Kidney (tissue), 13 donors: ENCODE measurements around the gene MTCL3.

Experiments used
- DNase-seq, 5 donors: peaks; one replicate each; pipeline ENCODE4 v3.0.0-alpha.2; 2013 to 2020
- FAIRE-seq: peaks from 2 replicates; lab custom pipeline; 2012; peaks lifted over from hg19 to GRCh38; lab: Jason Lieb, UNC
- H3K27ac ChIP-seq, 2 donors: one replicate each; pipeline ENCODE4 v1.7.0; 2013; ENCODE audit warnings: low read depth in 2 of 2, low read length in 2 of 2, inconsistent platforms in 1 of 2
- H3K27me3 ChIP-seq: one replicate; pipeline ENCODE4 v1.7.1; 2013; ENCODE audit warnings: low read length, inconsistent platforms; ENCODE audit not compliant: control insufficient read depth, insufficient read depth
- H3K36me3 ChIP-seq, 3 donors: one replicate each; pipeline versions ENCODE4 v1.7.0 to v1.7.1; 2013; ENCODE audit warnings: low read length in 3 of 3, control low read depth in 1 of 3, inconsistent platforms in 1 of 3; ENCODE audit not compliant: insufficient read depth in 3 of 3, control insufficient read depth in 2 of 3
- H3K4me1 ChIP-seq, 3 donors: one replicate each; pipeline versions ENCODE4 v1.7.0 to v1.7.1; 2013; ENCODE audit warnings: low read length in 3 of 3, inconsistent platforms in 1 of 3, low read depth in 1 of 3; ENCODE audit not compliant: control insufficient read depth in 2 of 3, insufficient read depth in 2 of 3
- H3K4me3 ChIP-seq, 3 donors: one replicate each; pipeline versions ENCODE4 v1.7.0 to v1.8.1; 2013; ENCODE audit warnings: low read length in 3 of 3, control low read depth in 1 of 3, inconsistent platforms in 1 of 3
- H3K9ac ChIP-seq, 3 donors: one replicate each; pipeline versions ENCODE4 v1.7.0 to v1.7.1; 2013; ENCODE audit warnings: low read length in 3 of 3, control low read depth in 1 of 3, inconsistent platforms in 1 of 3
- H3K9me3 ChIP-seq, 3 donors: one replicate each; pipeline versions ENCODE4 v1.7.0 to v1.7.1; 2013; ENCODE audit warnings: low read length in 3 of 3, control low read depth in 1 of 3, inconsistent platforms in 1 of 3; ENCODE audit not compliant: control insufficient read depth in 2 of 3, insufficient read depth in 1 of 3
- CTCF ChIP-seq: IDR thresholded peaks from 3 replicates; pipeline ENCODE4 v1.5.1; 2012; ENCODE audit warnings: mild to moderate bottlenecking, moderate library complexity, borderline replicate concordance; ENCODE audit not compliant: insufficient read depth; ENCODE audit errors: extremely low read depth
- intact Hi-C: fragments of 100-400 bp; cut with DNase I; formaldehyde crosslinking; loops from one replicate; pipeline ENCODE4 v1.11.1; 2022
- donor health status: control.
- donor health status: control.
- donor health status: control.
- donor health status: control.
- donor health status: control.
- donor health status: DM: yes; HTN: yes; CAD: no.
- donor health status: Normal renal cell carcinoma (clear cell type).

MTCL3 gene

GRCh38 chr6:127550403-127550802 lies 31.3 kb upstream of the MTCL3 start:
- no peak for TF ChIP-seq CTCF
- no peak for FAIRE-seq
- H3K27ac ChIP-seq = no peak overlapping the region
- no peak overlapping the region for H3K9ac ChIP-seq
- H3K36me3 ChIP-seq = no peaks in the 10 kb centered on the region
- intact Hi-C loops = no loop called here
- no peak for DNase-seq
- H3K4me1 ChIP-seq = no peaks in the 10 kb centered on the region
- no peak overlapping the region for H3K4me3 ChIP-seq
- H3K27me3 ChIP-seq = no peaks in the 10 kb centered on the region
- no peaks in the 10 kb centered on the region for H3K9me3 ChIP-seq

GRCh38 chr6:127547904-127548649 lies 28.9 kb upstream of the MTCL3 start:
- no peak for FAIRE-seq
- peak in 1 of 5 donors; percentile 5 for DNase-seq

GRCh38 chr6:127547215-127547614 lies 28.1 kb upstream of the MTCL3 start:
- Histone ChIP-seq H3K36me3 (no peaks in the 10 kb centered on the region), H3K4me1 (no peaks in the 10 kb centered on the region), H3K9me3 (no peaks in the 10 kb centered on the region), H3K27me3 (no peaks in the 10 kb centered on the region), H3K27ac (no peak overlapping the region), H3K4me3 (no peak overlapping the region), H3K9ac (no peak overlapping the region)
- intact Hi-C loops = loop anchor here (10.0 kb wide), 1 partner anchor 242 kb away; no protein-coding TSS in a partner anchor
- FAIRE-seq (no peak), DNase-seq (no peak)
- no peak for TF ChIP-seq CTCF

More at GRCh38 chr6:127547904-127548649, 28.9 kb upstream of the MTCL3 start:
- Histone ChIP-seq H3K4me3 (no peak overlapping the region), H3K36me3 (no peaks in the 10 kb centered on the region), H3K4me1 (no peaks in the 10 kb centered on the region), H3K9ac (no peak overlapping the region), H3K27ac (no peak overlapping the region), H3K9me3 (no peaks in the 10 kb centered on the region), H3K27me3 (no peaks in the 10 kb centered on the region)
- intact Hi-C loops = loop anchor here (10.0 kb wide), 1 partner anchor 243 kb away; no protein-coding TSS in a partner anchor
- no peak for TF ChIP-seq CTCF
